Fibroblast of gingiva (primary cell): Measurements from ENCODE around the gene PEX14.
"Not testable (repeated sequence)": the region's sequence is repeated elsewhere in the genome, so short reads cannot be mapped to it uniquely, and the experiment has no call there.

ENCODE experiments used
- DNase-seq: peaks from one replicate; pipeline ENCODE4 v3.0.0-alpha.2; 2011; ENCODE audit warnings: low read depth

PEX14 gene, protein sequence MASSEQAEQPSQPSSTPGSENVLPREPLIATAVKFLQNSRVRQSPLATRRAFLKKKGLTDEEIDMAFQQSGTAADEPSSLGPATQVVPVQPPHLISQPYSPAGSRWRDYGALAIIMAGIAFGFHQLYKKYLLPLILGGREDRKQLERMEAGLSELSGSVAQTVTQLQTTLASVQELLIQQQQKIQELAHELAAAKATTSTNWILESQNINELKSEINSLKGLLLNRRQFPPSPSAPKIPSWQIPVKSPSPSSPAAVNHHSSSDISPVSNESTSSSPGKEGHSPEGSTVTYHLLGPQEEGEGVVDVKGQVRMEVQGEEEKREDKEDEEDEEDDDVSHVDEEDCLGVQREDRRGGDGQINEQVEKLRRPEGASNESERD

DNA sequence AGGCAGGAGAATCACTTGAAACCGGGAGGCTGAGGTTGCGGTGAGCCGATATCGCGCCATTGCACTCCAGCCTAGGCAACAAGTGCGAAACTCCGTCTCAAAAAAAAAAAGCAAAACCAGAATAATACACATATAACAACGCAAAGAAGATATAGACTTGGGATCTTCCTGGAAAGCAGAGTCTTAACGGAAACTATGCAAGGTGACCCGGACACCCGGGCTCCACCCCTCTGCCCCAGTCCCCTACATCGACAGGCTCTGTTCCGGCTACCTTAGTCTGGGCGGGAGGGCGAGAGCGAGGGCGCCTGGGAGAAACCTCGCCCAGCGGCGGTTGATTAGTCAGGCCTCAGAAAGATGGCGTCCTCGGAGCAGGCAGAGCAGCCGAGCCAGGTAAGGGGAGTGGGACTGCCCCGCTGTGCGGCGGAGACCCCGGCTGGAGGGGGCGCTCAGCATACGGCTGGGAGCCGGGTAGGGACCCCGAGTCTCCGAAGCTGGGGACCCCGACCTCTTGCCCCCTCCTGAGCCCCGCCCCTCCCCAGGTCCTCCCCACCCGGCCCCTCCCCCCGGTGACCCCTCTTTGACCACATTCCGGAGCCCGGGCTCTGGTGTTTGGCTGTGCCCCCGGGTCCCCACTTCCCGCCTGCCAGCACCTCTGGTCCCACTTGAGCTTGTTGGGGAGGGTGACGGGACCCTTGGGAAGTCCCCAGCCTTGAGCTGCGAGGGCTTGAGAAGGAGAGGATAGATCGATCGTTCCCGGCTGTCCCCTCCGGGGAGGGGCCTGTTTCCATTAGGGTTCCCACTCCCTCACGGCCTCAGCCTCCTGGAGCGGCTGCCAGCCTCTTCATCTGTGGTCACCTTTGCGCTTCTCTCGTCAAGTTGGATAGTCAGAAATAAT lies at the start of gene PEX14:
Gene PEX14 (plus strand): TSS at position 338 of the 895 bp plus-strand sequence. CDS start 17 bp downstream, at position 355.
- peak; percentile 77 for DNase-seq

DNA sequence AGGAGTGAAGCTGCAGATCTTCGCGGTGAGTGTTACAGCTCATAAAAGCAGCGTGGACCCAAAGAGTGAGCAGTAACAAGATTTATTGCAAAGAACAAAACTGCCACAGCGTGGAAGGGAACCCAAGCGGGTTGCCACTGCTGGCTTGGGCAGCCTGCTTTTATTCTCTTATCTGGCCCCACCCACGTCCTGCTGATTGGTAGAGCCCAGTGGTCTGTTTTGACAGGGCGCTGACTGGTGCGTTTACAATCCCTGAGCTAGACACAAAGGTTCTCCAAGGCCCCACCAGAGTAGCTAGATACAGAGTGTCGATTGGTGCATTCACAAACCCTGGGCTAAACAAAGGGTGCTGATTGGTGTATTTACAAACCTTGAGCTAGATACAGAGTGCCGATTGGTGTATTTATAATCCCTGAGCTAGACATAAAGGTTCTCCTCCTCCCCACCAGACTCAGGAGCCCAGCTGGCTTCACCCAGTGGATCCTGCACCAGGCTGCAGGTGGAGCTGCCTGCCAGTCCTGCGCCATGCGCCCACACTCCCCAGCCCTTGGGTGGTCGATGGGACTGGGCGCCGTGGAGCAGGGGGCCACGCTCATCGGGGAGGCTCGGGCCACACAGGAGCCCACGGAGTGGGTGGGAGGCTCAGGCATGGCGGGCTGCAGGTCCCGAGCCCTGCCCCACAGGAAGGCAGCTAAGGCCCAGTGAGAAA lies 48.8 kb upstream of the PEX14 start:
- not testable (repeated sequence) for DNase-seq

DNA sequence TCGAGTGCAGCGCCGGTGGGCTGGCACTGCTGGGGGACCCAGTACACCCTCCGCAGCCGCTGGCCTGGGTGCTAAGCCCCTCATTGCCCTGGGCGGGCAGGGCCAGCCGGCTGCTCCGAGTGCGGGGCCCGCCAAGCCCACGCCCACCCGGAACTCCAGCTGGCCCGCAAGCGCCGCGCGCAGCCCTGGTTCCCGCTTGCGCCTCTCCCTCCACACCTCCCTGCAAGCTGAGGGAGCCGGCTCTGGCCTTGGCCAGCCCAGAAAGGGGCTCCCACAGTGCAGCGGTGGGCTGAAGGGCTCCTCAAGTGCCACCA lies 48.3 kb upstream of the PEX14 start:
- DNase-seq = not testable (repeated sequence)

DNA sequence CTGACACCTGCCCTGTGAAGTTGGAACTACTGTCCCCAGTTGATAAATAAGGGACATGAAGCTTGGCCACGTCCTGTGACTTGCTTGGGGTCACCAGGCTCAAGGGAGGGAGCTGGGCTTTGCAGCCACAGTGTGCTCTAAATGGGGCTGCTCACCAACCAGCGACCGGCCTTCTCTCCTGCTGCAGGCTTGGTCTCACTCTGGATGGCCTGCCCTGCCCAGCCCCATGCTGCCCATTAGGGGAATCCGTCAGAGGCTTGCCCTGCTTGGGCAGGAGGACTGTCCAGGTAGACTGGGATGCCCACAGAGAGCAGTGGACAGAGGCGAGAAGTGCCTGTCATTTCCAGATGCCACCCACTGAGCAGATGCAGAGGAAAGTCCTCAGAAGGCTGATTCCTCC lies 45.8 kb upstream of the PEX14 start:
- DNase-seq = no peak

DNA sequence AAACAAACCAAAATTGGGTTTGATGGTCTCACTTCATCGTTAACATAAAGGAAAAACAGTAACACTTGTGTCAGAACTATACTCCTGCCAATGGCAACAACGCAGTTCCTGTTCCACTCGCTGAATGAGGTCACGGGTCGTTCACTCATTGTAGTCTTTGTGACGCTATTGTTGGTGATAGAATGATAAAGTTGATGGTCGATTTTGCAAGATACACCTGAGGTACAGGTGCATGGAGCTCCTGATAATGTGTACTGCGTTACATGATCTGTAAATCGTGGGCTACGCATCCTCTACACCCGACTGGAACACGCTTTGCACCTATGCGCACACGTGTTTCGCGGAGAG lies 44.9 kb upstream of the PEX14 start:
- DNase-seq = no peak

DNA sequence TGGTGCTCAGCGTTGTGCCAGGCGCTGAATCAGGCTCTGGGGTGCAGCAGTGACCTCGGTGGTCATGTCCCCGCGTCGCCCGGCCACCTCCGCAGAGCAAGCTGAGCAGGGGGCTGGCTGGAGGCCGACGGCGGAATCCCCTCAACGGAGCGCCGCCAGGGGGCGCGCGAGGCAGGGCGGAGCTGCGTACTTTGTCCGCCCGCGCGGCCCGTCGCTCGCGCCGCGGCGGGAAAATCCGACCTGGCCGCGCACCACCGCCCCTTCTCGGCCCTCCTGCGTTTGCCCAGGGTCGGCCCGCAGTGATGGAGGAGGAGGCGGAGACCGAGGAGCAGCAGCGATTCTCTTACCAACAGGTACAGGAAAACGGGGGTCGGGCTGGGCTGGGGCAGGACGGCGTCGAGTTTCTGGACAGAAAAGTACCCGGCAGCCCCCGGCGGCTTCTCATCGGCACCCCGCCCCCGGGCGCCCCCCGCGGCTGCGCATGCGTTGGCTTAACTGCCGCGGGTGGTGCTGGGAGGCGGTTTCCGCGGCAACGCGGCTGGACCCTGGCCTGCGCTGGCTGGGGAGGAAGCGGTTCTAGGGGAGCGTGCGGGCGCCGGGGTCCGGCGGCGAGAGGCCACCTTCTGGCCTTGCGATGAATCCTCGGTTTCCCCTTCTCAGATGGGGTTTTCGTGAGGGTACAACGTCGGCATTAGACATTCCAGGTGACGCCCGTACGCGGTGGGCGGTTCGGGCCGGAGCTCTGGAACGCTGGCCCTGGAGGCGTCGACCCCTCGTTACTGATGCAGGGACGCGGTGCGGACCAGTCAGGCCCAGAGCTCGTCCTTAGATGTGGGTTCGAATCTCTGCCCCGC lies 44.3 kb upstream of the PEX14 start, which contains the start of gene CENPS:
Gene CENPS (plus strand): TSS at position 218 of the 854 bp plus-strand sequence. CDS start 85 bp downstream, at position 303.
- peak; percentile 82 for DNase-seq

DNA sequence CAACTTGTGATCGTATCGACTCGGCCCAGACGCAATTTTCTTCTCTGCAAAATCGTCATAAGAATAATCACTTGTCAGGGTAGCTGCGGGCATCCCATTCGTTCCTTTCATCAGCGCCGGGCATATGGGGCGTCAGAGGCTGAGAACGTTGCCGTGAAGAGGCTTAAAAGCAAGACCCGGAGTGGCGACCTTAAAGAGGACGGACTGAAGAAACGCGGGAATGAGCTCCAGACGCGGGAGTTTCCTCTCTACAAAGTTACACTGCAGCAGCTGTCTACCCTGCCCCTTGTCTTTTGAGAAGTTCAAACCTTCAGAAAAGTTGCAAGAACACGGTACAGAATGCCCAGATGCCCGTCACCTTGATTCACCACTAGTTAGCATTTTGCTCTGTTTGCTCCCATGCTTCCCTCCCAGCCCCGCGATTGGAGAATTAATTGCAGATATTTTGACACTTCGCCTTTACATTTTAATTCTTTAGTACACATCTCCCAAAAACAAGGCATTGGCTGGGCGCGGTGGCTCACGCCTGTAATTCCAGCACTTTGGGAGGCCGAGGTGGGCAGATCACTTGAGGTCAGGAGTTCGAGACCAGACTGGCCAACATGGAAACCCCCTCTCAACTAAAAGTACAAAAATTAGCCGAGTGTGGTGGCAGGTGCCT lies 43.5 kb upstream of the PEX14 start:
- DNase-seq = peak; percentile 19

DNA sequence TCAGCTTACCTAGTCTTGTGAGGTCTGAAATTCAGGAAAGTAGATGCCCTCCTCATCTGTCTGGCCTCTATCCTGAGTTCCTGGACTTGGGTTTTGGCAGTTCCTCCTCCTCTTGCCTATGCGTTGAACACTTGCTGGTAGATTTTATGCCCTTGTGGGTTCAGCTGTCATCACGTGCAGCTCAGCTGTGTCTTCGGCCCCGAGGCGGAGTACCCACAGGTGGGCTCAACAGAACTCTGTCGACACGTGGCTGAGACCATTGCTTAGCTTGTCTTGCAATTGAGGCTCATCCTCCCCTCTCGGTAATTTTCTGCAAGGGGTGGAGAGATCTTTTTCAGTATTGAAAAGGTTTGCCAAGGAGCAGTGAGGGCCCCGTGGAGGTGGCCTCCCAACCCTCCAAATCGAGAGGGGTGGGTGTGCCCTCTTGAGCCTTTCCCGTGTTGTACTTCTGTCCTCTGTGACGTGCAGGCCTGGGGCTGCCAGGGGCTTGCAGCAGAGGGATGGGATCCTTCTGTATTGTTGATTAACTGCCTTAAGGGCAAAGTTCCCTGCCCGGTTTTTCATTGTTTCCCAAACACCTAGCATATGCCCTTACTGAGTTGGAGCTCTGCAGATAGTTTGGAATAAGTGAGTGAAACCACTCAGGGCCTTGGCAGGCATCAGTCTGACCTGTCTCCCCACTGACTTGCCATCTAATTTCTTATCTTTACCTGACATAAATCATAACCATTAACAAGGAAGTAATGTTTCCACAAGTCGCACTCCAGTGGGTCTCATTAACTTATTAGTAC lies 41.6 kb upstream of the PEX14 start:
- DNase-seq = no peak

DNA sequence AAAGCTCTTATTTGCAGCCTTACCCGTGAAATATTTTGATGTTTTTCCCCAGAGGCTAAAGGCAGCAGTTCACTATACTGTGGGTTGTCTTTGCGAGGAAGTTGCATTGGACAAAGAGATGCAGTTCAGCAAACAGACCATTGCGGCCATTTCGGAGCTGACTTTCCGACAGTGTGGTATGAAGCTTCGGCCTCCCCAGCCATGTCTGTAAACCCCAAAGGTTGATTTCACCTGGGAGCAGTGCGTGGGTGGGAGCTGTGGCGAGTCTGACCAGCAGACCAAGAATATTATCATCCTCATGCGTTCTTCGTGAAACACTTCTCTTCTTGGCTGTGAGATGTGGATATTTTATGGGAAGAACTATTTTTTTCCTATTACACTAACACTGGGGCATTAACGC lies 41.0 kb upstream of the PEX14 start:
- no peak for DNase-seq

DNA sequence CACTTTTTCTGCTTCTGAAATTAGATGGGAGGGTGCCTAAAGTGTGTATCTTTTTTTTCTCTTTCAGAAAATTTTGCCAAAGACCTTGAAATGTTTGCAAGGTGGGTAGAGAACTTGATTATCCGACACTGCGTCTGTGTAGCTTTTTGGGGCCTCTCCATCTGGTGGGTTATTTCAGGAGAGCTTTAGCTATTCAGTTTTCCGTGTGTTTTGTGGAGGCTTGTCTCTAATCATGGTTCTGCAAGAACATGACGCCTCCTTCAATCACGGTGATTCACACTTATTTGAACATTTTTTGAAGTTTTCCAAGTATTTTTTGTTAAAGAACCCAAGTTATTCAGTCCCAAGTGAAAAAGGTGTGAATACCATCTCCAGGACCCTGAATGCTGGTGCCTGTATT lies 40.2 kb upstream of the PEX14 start:
- no peak for DNase-seq

DNA sequence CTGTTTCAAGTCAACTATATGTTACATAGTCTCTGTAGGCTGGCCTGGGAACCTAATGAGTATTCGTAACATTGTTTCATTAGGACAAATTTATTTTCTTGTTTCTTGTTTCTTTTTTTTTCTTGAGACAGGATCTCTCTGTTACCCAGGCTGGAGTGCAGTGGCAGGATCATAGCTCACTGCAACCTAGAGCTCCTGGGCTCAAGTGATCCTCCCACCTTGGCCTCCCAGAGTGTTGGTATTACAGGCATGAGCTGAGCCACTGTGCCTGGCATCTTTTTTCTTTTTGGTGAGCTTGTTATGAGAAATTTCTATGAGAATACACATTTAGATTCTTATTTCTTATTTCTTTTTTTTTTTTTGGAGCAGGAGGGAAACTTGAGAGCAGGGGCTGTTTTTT lies 37.7 kb upstream of the PEX14 start:
- DNase-seq = no peak

DNA sequence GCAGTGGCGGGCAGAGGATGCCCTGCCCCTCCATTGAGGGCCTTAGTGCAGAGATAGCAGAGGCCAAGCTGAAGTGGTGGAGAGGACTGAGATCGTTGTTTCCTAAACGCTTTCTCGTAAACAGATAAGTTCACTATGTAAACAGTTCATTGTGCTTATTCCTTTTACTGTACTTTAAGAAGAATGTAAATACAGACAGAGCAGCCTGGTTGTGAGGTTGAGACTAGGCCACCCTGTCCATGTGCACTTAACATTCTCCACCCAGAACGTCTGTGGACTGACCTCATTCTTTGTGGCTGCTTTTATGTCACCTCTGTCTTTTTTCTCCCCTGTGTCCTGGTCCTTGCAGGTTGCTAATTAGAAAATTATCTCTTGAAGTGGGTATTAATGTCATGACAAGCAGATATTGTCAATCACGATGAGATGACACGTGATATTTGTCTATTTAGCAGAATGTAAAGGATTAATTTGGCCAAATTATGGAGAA lies 36.0 kb upstream of the PEX14 start:
- no peak for DNase-seq

DNA sequence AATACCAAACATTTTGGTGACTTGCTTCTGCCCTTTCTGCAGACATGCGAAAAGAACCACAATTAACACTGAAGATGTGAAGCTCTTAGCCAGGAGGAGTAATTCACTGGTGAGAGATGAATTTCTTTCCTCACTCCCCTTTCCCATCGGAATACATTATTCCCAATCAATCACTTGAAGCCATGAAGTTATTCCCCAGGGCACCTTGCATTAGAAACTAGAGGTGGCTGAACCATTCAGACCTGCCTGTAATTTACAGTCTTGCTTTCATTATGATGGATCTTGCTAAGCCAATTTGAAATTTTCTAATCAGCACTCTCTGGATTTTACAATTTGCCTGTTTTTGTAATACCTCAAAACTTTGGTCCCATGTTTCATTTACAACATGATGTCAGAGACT lies 34.4 kb upstream of the PEX14 start:
- DNase-seq = no peak

DNA sequence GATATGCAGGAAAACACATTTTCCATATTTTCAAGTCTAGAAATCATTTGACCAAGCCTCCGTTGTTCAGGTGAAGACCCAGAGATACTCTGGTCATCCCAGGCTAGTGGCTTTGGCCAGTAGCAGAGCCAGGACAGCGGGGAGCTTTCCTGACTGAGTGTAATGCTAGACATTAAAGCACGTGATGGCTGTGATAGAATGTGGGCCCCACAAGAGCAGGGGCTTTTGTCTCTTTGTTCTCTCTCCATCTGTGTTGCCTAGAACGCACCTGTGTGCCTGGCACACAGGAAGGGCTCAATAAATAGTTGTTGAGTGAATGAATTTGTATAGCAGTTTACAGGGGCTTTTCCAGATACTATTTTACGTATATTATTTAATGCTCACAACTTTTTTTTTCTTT lies 34.0 kb upstream of the PEX14 start:
- DNase-seq = no peak

DNA sequence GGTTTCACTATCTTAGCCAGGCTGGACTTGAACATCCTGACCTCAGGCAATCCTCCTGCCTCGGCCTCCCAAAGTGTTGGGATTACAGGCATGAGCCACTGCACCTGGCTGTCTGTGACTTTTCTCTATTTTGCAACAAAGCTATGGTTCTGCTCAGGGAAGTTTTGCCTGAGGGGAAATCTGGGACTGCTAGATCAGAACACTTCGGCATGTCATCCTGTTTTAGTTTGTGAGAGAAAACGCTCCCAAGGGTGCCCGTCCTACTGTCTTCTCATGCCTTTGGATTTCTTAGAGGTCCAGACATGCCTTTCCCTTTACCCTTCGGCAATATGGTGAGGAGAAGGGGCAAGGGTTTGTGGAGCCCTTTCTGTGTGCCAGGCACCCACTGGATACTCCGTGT lies 30.5 kb upstream of the PEX14 start:
- no peak for DNase-seq

DNA sequence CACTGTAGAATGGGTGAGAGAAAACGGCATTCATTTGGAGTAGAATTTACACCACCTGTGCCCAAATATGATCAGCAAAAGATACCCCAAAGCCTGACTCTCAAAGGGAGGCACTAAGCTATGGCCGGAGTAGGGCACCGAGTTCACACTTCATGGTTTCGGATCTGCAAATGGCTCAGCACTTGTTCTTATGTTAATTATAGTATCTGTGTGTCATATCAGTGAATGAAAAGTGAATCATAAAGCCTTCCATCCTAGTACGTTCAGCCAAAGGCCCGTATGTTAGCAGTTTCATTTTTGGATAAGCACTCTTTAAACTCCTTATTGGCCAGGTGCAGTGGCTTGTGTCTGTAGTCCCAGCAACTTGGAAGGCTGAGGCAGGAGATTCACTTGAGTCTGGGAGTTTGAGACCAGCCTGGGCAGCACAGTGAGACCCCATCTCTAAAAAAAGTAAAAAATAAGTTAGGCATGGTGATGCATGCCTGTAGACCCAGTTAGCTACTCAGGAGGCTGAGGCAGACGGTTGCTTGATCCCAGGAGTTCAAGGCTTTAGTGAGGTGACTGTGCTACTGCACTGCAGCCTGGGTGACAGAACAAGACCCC lies 29.9 kb upstream of the PEX14 start:
- DNase-seq = no peak

DNA sequence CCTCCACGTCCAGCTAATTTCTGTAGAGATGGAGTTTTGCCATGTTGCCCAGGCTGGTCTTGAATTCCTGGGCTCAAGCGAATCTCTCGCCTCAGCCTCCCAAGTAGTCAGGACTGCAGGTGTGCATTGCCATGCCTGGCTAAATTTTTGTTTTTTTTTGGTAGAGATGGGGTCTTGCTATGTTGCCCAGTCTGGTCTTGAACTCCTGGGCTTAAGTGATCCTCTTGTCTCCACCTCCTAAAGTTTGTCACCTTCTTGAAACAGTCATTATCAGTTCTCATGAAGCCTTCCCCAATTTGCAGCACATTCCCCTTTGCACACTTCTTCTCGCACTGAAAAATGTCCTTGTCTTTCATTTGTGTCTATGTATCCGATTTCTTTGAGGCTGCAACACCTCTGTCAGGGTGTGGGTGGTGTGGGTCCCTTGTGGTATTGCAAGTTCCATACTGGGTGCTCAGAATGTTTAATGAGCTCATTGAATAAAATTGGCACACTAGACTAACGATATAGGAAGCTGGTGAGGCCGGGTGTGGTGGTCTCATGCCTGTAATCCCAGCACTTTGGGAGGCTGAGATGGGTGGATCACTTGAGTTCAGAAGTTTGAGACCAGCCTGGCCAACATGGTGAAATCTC lies 27.8 kb upstream of the PEX14 start:
- no peak for DNase-seq

DNA sequence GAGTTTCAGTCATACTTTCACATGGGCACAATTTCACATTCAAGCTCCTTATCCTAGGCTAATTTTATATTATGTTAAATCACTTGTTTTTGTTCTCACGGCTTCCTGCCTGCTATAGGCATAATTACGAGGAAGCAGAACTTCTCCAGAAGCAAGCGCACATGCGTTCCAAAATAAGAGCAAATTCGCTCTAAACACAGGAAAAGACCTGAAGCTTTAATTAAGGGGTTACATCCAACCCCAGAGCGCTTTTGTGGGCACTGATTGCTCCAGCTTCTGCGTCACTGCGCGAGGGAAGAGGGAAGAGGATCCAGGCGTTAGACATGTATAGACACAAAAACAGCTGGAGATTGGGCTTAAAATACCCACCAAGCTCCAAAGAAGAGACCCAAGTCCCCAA lies 25.0 kb upstream of the PEX14 start, which contains the start of gene CORT:
Gene CORT (plus strand): TSS at position 281 of the 400 bp plus-strand sequence. CDS start 193 bp downstream, outside the sequence.
- DNase-seq = no peak

DNA sequence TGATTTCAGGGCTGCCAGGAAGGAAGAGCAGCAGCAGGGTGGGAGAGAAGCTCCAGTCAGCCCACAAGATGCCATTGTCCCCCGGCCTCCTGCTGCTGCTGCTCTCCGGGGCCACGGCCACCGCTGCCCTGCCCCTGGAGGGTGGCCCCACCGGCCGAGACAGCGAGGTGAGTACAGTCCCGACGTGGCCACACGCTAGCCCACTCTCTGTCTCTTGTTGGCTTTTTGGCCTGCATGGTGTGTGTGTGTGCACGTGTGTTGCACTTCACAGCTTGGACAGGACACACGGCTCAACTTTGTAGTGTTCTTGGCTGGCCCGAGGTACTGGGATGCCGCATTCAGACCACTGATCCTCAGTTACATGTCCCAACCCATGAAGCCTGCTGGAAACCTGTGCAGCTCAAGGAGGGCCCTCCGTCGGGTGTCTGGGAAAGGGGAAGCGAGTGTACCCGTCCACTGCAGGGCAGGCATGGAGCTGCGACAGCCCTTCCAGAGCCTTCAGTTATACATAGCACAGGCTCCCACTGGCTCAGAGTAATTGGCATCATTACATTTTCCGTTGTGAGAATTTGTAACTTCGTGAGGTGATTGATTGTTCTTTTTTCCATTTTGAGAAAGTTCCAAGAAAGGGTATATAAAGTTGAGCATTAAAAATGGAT lies 24.5 kb upstream of the PEX14 start:
- no peak for DNase-seq
